Gastroesophageal sphincter (tissue), 4 donors: ENCODE results near the gene FUT2. TPM values are rescaled to one million over a fixed set of nuclear protein-coding genes. Genes with fewer than 3 reads are reported as not detected.

ENCODE experiments used
- ATAC-seq: fragments of 150-250 bp; one replicate; pipeline ENCODE4 v1.9.1; 2016; ENCODE audit warnings: mild to moderate bottlenecking, moderate library complexity
- H3K27ac ChIP-seq, 4 donors: fragments of 200-600 bp; sonication (generic) in 3 of 4; 1 replicate in 3 of 4; 2 replicates in 1 of 4; pipeline ENCODE4 v1.5.1; 2016 to 2019
- H3K27me3 ChIP-seq: fragments of 200-600 bp; sonication (generic); one replicate; pipeline ENCODE4 v1.5.1; 2019
- H3K36me3 ChIP-seq, 2 donors: fragments of 200-600 bp; sonication (generic); one replicate each; pipeline ENCODE4 v1.5.1; 2019; ENCODE audit warnings: control low read depth in 1 of 2
- H3K4me1 ChIP-seq, 3 donors: fragments of 200-600 bp; sonication (generic); 1 replicate in 2 of 3; 2 replicates in 1 of 3; pipeline ENCODE4 v1.5.1; 2016 to 2019; ENCODE audit warnings: control low read depth in 2 of 3
- H3K4me3 ChIP-seq, 2 donors: fragments of 200-600 bp; sonication (generic); one replicate each; pipeline ENCODE4 v1.5.1; 2019; ENCODE audit warnings: mild to moderate bottlenecking in 1 of 2, moderate library complexity in 1 of 2
- H3K9me3 ChIP-seq, 3 donors: fragments of 200-600 bp; sonication (generic); one replicate each; pipeline ENCODE4 v1.5.1; 2017 to 2019; ENCODE audit warnings: control low read depth in 2 of 3
- EP300 ChIP-seq: sonication (generic); formaldehyde crosslinking; IDR thresholded peaks from one replicate; pipeline ENCODE4 v1.6.1; 2017; ENCODE audit warnings: antibody characterized with exemption, mild to moderate bottlenecking
- POLR2A ChIP-seq, 2 donors: fragments of 450-650 bp; IDR thresholded peaks; one replicate each; pipeline ENCODE4 v1.6.1; 2017; ENCODE audit warnings: antibody characterized with exemption in 2 of 2, mild to moderate bottlenecking in 2 of 2, moderate library complexity in 1 of 2
- POLR2AphosphoS5 ChIP-seq: sonication (generic); formaldehyde crosslinking; IDR thresholded peaks from one replicate; pipeline ENCODE4 v1.6.1; 2017; ENCODE audit warnings: antibody characterized with exemption
- WGBS, 2 donors: methylation state at CpG; one replicate each; pipeline ENCODE4 v1.1.5; 2018; ENCODE audit warnings: low coverage in 1 of 2; 5-methylcytosine and 5-hydroxymethylcytosine counted together
- total RNA-seq, 4 donors: library from RNA; depleted of rRNA; stranded (reverse); fragments of >200 nt; gene quantifications; one replicate each; pipeline ENCODE4 v1.1.0, GENCODE V29; 2016
- TF ChIP-seq, protein P1 (sequence below), 4 experiments: fragments of 200-600 bp in 2 of 4; fragments of 450-650 bp in 2 of 4; sonication (generic) in 1 of 4; IDR thresholded peaks; one replicate each; pipeline ENCODE4 v1.5.1; 2017 to 2019; ENCODE audit warnings: antibody characterized with exemption in 4 of 4, mild to moderate bottlenecking in 2 of 4, moderate library complexity in 2 of 4

FUT2 gene
- total RNA-seq, 4 donors from 2014 or later: 3.4 TPM; not detected in 3

DNA sequence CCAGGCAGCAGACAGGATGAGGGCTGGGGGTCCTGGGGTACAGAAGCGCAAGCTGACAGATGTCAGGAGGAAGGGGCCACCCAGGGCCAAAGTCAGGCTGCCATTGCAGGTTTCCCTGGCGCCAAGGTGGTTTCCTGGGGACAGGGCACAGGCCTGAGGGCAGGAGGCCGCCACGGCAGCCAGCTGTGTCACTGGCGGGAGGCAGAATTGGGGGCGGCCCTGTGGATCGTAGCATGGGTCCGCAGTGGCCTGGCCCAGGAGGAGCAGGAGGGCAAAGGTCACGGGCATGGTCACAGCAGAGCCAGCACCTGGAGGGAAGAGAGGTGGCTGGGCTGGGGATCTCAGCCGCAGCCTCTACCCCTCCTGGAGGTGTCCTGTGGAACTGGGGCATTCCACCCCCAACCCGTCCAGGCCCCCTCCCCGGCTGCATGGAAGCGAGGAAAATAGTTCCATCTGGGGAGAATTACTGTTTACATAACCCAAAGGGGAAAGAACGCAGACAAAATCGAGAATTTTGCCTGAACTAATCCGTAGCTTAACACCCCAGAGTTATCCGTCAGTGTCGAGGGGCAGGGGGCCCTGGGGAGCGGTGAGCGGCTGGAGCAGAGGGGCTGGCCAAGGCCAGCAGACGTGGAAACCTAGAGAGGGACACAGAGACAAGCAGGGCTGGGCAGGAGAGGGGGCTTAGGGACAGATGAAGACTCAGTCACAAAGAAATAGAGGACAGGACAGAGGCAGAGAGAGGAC is 24.9 kb upstream of the FUT2 start:
- TF ChIP-seq POLR2A (IDR thresholded peaks at IDR 0.05) (no peak), POLR2AphosphoS5 (no peak)
- H3K27me3 ChIP-seq: no peaks in the 10 kb centered on the region
- no peaks in the 10 kb centered on the region for H3K36me3 ChIP-seq
- no peak for ATAC-seq
- peaks cover 0 to 10% (median 6%) of the 10 kb centered on the region in 3 donors for H3K4me1 ChIP-seq
- 67 to 75% methylated on average over 2 to 13 of the region's 21 CpGs for WGBS, 2 donors
- no peak overlapping the region for H3K4me3 ChIP-seq
- no peaks in the 10 kb centered on the region for H3K9me3 ChIP-seq
- H3K27ac ChIP-seq: no peak overlapping the region

DNA sequence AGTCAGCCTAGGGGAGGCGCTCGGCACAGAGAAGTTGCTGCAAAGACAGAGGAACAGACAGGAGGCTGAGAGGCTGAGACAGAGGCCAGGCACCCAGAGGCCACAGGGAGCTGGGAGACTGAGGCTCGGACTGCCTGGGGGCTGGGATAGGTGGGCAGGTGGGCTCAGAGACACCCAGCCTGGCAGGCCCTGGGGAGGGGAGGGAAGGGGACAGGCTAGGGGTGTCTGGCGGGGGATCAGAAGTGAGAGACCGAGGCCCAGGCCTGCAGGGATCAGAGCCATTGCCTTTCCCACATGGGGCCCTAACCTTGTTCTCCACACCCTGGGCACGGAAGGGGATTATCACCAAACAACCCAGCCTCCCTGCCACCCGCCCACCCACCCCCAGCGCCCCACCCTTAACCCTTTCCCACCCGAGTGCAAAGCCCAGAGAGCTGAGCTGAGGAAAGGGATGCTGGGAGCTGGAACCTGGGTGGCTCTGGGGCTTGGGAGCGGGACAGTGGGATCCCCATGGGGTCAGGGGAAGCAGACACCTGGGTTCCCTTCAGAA is 24.2 kb upstream of the FUT2 start:
- no peak overlapping the region for H3K27ac ChIP-seq
- H3K9me3 ChIP-seq: no peaks in the 10 kb centered on the region
- peaks cover 0 to 11% (median 6%) of the 10 kb centered on the region in 3 donors for H3K4me1 ChIP-seq
- WGBS, 2 donors: 45 to 79% methylated on average over 2 to 6 of the region's 10 CpGs
- no peaks in the 10 kb centered on the region for H3K27me3 ChIP-seq
- TF ChIP-seq POLR2A (IDR thresholded peaks at IDR 0.05): no peak
- no peak for TF ChIP-seq POLR2AphosphoS5
- TF ChIP-seq EP300: no peak
- TF ChIP-seq, protein P1, sequence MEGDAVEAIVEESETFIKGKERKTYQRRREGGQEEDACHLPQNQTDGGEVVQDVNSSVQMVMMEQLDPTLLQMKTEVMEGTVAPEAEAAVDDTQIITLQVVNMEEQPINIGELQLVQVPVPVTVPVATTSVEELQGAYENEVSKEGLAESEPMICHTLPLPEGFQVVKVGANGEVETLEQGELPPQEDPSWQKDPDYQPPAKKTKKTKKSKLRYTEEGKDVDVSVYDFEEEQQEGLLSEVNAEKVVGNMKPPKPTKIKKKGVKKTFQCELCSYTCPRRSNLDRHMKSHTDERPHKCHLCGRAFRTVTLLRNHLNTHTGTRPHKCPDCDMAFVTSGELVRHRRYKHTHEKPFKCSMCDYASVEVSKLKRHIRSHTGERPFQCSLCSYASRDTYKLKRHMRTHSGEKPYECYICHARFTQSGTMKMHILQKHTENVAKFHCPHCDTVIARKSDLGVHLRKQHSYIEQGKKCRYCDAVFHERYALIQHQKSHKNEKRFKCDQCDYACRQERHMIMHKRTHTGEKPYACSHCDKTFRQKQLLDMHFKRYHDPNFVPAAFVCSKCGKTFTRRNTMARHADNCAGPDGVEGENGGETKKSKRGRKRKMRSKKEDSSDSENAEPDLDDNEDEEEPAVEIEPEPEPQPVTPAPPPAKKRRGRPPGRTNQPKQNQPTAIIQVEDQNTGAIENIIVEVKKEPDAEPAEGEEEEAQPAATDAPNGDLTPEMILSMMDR (IDR thresholded peaks at IDR 0.05): no peak
- no peak for ATAC-seq
- H3K4me3 ChIP-seq: no peak overlapping the region
- no peaks in the 10 kb centered on the region for H3K36me3 ChIP-seq

DNA sequence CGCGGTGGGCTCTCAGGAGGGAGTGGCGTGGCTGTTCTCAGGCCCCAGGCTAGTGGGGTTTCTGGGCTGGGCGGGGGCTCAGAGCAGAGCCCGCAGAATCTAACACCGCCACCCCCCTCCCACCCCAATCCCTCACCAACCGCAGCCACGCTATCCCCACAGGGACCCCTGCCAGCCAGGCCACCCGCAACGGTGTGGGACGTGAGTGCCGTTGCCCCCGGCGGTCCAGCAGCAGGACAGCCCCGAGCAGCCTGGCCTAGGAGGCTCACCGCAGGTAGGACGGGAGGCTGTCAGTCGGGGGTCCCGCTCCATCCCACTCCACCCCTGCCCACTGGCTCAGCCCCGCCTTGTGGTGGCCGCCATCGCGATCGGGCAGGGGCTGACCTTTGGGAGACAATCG is 22.8 kb upstream of the FUT2 start, which contains the start of gene NTN5:
TSS of gene NTN5 (minus strand) at position 24 of the 400 bp plus-strand sequence. CDS start 2,031 bp downstream, outside the sequence.
- peaks cover 0 to 11% (median 6%) of the 10 kb centered on the region in 3 donors for H3K4me1 ChIP-seq
- H3K4me3 ChIP-seq: no peak within 1 kb of the TSS
- no peaks in the 10 kb centered on the region for H3K27me3 ChIP-seq
- TF ChIP-seq POLR2AphosphoS5 (no peak), POLR2A (IDR thresholded peaks at IDR 0.05) (no peak), EP300 (no peak)
- TF ChIP-seq, protein P1 (IDR thresholded peaks at IDR 0.05): no peak
- no peak for ATAC-seq
- no peak within 1 kb of the TSS for H3K27ac ChIP-seq
- no peaks in the 10 kb centered on the region for H3K36me3 ChIP-seq
- H3K9me3 ChIP-seq: no peaks in the 10 kb centered on the region
- 42% methylated on average over 2 of the region's 25 CpGs; no CpG with 5 or more reads in 1 of the 2 donors for WGBS, 2 donors

DNA sequence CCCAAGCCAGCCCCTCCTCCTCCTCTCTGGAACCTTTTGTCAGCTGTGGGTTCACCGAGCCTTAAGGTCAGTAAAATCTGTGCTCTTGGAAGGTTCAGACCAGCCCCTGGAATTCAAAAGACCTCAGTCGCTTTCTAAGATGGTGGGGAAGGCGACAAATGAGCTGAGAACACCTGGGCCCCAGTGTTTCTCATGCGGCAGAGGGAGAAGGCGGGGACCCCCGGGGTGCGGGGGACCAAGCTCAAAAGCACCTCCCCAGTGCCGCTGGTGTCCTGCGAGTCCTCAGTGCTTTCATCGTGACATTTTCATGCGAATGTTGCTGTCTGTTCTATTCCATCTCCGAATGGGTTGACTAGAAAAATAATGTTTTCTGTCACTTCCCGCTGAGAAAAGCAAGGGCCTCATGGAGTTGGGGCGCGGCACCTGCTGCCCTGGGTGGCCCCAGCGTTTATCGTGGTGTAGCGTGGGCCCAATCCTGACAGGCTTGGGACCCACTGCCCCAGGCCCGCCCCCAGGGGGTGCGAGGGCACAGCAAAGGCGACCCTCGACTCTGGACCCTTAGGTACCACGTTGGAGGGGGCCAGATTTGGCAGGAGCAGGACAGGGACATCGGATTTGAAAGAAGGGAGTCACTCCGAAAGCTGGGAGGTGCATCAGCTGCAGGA is 22.2 kb upstream of the FUT2 start:
- 10 to 77% methylated on average over 2 to 4 of the region's 25 CpGs for WGBS, 2 donors
- Histone ChIP-seq H3K27me3 (no peaks in the 10 kb centered on the region), H3K27ac (no peak overlapping the region), H3K4me3 (no peak overlapping the region), H3K9me3 (no peaks in the 10 kb centered on the region), H3K36me3 (no peaks in the 10 kb centered on the region), H3K4me1 (peaks cover 0 to 11% (median 6%) of the 10 kb centered on the region in 3 donors)
- no peak for TF ChIP-seq POLR2A (IDR thresholded peaks at IDR 0.05)
- no peak for TF ChIP-seq EP300
- TF ChIP-seq, protein P1 (IDR thresholded peaks at IDR 0.05): no peak
- TF ChIP-seq POLR2AphosphoS5: no peak
- ATAC-seq: no peak

DNA sequence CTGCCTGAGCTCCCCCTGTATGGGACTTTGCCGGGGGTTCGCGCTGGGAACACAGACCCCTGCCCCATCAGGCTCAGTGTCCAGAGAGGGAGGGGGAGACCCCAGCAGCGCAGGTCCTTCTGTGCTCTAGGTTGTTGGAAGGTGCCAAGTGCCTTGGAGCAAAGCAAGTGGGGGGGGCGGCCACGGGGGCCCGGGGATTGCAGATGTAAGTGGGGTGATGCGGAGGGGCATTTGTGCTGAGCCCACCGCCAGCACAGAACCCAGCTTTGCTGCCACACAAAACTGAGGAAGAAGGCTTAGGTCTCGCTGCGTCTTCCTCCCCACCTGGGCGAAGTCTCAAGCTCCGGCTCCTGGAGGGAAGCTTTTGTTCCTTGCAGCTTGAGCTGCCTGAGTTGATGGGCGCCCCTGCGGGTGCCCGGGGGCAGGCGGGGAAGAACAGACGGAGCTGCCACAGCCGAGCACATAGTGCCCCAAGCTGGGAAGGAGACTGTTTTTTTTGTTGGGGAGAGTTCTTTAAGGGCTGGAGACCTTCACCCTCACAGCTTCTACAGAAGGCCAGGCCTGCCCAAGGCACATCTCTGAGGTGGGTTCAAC is 21.5 kb upstream of the FUT2 start:
- WGBS, 2 donors: no CpG with 5 or more reads among the region's 19 CpGs
- Histone ChIP-seq H3K4me3 (no peak overlapping the region), H3K4me1 (peaks cover 0 to 11% (median 6%) of the 10 kb centered on the region in 3 donors), H3K36me3 (no peaks in the 10 kb centered on the region), H3K27ac (no peak overlapping the region), H3K9me3 (no peaks in the 10 kb centered on the region), H3K27me3 (no peaks in the 10 kb centered on the region)
- no peak for ATAC-seq
- no peak for TF ChIP-seq POLR2A (IDR thresholded peaks at IDR 0.05)
- TF ChIP-seq POLR2AphosphoS5: no peak
- no peak for TF ChIP-seq EP300
- TF ChIP-seq, protein P1 (IDR thresholded peaks at IDR 0.05): no peak
